ENCODE data around the gene MEGF6. TPM values are rescaled to one million over a fixed set of nuclear protein-coding genes. Genes with fewer than 3 reads are reported as not detected.

Gene MEGF6
- total and polyA plus RNA-seq, 2 of the 8 experiments (the other 6 are each of a cell fraction or from before 2014, with no cell fraction given): 4.1 to 14.8 TPM

GRCh38 chr1:3599816-3600215 lies 11.5 kb downstream of the MEGF6 start:
- H3K27me3 ChIP-seq (replicated peaks in 1 of 4; ENCODE audit: control insufficient read depth in 3 of 4, extremely low read depth in 1 of 4, insufficient read depth in 3 of 4, low read length in 3 of 4): no peaks in the 10 kb centered on the region
- no peak overlapping the region for H4K5ac ChIP-seq (ENCODE audit: insufficient read length, low read depth, low read length)
- H2BK20ac ChIP-seq (ENCODE audit: low read length): no peak overlapping the region
- H3K4me2 ChIP-seq (ENCODE audit: insufficient read depth in 1 of 2, low read depth in 2 of 2, low read length in 2 of 2): no peak overlapping the region
- H4K91ac ChIP-seq (replicated peaks; ENCODE audit: insufficient read length, low read length): no peak overlapping the region
- 82% methylated on average over 15 of the region's 15 CpGs; no CpG with 5 or more reads in 1 of the 2 experiments for WGBS, 2 experiments (ENCODE audit: extremely low coverage in 1 of 2, insufficient coverage in 1 of 2, insufficient read length in 1 of 2, insufficient replicate concordance in 2 of 2, low coverage in 1 of 2, low lambda C conversion rate in 2 of 2, missing lambda C conversion rate in 1 of 2)
- no peak overlapping the region for H3K27ac ChIP-seq (ENCODE audit: low read depth, low read length)
- no peak for FAIRE-seq
- CTCF ChIA-PET (ENCODE audit: partially characterized antibody): interaction anchor here (0.7 to 5.6 kb wide), 7 partner anchors 8 to 125 kb away, joined by 3 to 35 read pairs (median 11); no protein-coding TSS in a partner anchor
- H3K4me3 ChIP-seq (ENCODE audit: extremely low read depth in 1 of 4, insufficient read depth in 2 of 4, low read depth in 3 of 4, low read length in 4 of 4): no peak overlapping the region
- POLR2A ChIA-PET (ENCODE audit: partially characterized antibody): interaction anchor here (0.6 kb wide), 1 partner anchor 53 kb away, joined by 3 read pairs; no protein-coding TSS in a partner anchor
- H3K79me1 ChIP-seq (ENCODE audit: low read depth, low read length): peaks cover 3% of the 10 kb centered on the region; the same call in 1 of the 2 replicates
- H2BK5ac ChIP-seq (ENCODE audit: low read depth, low read length): peak overlapping the region; percentile 60; the same call in 1 of the 2 replicates
- peak overlapping the region; percentile 68; the same call in 1 of the 2 replicates for H4K8ac ChIP-seq (ENCODE audit: extremely low read depth, insufficient read depth, low read length)
- no peaks in the 10 kb centered on the region; a peak in 1 of 4 replicates for H3K79me2 ChIP-seq (ENCODE audit: control insufficient read depth in 1 of 2, insufficient read depth in 2 of 2, low read length in 2 of 2)
- H3K4ac ChIP-seq (replicated peaks; ENCODE audit: insufficient read length, low read depth, low read length): no peak overlapping the region
- no peaks in the 10 kb centered on the region; a peak in 1 of 4 replicates for H3K9me3 ChIP-seq (ENCODE audit: insufficient read depth in 2 of 2, low read depth in 1 of 2, low read length in 1 of 2)
- no peak for DNase-seq (ENCODE audit: low read depth in 1 of 2, low spot score in 2 of 2)
- H2BK120ac ChIP-seq (replicated peaks; ENCODE audit: low read depth, low read length): no peak overlapping the region
- H3K4me1 ChIP-seq (replicated peaks in 1 of 4; ENCODE audit: control insufficient read depth in 3 of 4, insufficient read depth in 4 of 4, low read length in 3 of 4): peaks cover 0 to 22% (median 18%) of the 10 kb centered on the region in 4 experiments; a peak in 6 of 7 replicates
- no peak overlapping the region for H3K23ac ChIP-seq (ENCODE audit: insufficient read length)
- TF ChIP-seq, protein P1, sequence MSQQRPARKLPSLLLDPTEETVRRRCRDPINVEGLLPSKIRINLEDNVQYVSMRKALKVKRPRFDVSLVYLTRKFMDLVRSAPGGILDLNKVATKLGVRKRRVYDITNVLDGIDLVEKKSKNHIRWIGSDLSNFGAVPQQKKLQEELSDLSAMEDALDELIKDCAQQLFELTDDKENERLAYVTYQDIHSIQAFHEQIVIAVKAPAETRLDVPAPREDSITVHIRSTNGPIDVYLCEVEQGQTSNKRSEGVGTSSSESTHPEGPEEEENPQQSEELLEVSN (IDR thresholded peaks at IDR 0.05): no peak
- TF ChIP-seq RXRA (IDR thresholded peaks at IDR 0.05; ENCODE audit: insufficient read depth, low read depth, low read length) (no peak), TBP (IDR thresholded peaks at IDR 0.05; ENCODE audit: low read depth, low read length) (no peak), SUZ12 (IDR thresholded peaks at IDR 0.05; ENCODE audit: low read length) (no peak), SIN3A (conservative IDR thresholded peaks at IDR 0.05 in 1 of 2, IDR thresholded peaks at IDR 0.05 in 1 of 2; ENCODE audit: low read depth in 1 of 2, low read length in 2 of 2) (no peak)
- peaks cover under 1% of the 10 kb centered on the region; the same call in 1 of the 2 replicates for H3K23me2 ChIP-seq (ENCODE audit: low read depth, low read length)
- no peak overlapping the region for H3K14ac ChIP-seq (ENCODE audit: insufficient read length)
- no peak overlapping the region for H3K9ac ChIP-seq (replicated peaks in 1 of 4; ENCODE audit: extremely low read depth in 1 of 4, low read depth in 3 of 4, low read length in 3 of 4)
- no peaks in the 10 kb centered on the region for H3K36me3 ChIP-seq (ENCODE audit: control insufficient read depth in 2 of 4, insufficient read depth in 4 of 4, low read length in 3 of 4)
- H2BK12ac ChIP-seq (ENCODE audit: low read depth, low read length): no peak overlapping the region
- no peak overlapping the region for H2AK5ac ChIP-seq (ENCODE audit: low read depth, low read length)
- no peak overlapping the region for H3K18ac ChIP-seq (ENCODE audit: extremely low read depth, low read length)
- peaks cover 0 to under 1% of the 10 kb centered on the region in 2 experiments for H4K20me1 ChIP-seq (replicated peaks in 1 of 2; ENCODE audit: control insufficient read depth in 1 of 2, insufficient read depth in 2 of 2, low read length in 2 of 2)
- no peak overlapping the region for H3K56ac ChIP-seq (replicated peaks; ENCODE audit: insufficient read length, low read depth, low read length)
- H2AFZ ChIP-seq (ENCODE audit: low read length): no peak overlapping the region
- H2BK15ac ChIP-seq (ENCODE audit: low read length): no peak overlapping the region

All from H1 (cell line).